Transverse colon (tissue), 4 donors: ENCODE measurements around the gene DNAAF5. TPM values are rescaled to one million over a fixed set of nuclear protein-coding genes. Genes with fewer than 3 reads are reported as not detected.

Source experiments
- DNase-seq: peaks from one replicate; pipeline ENCODE4 v3.0.0-alpha.2; 2019
- H3K27ac ChIP-seq, 4 donors: fragments of 200-600 bp; sonication (generic); 2 replicates each; pipeline ENCODE4 v1.5.1; 2016 to 2018; ENCODE audit warnings: inconsistent platforms in 4 of 4
- H3K27me3 ChIP-seq: fragments of 200-600 bp; sonication (generic); 2 replicates; pipeline ENCODE4 v1.5.1; 2017; ENCODE audit warnings: inconsistent platforms
- H3K36me3 ChIP-seq, 4 donors: fragments of 200-600 bp; sonication (generic); 2 replicates each; pipeline ENCODE4 v1.5.1; 2017 to 2019; ENCODE audit warnings: inconsistent platforms in 4 of 4
- H3K4me1 ChIP-seq, 4 donors: fragments of 200-600 bp; sonication (generic); 2 replicates each; pipeline ENCODE4 v1.5.1; 2017 to 2020; ENCODE audit warnings: inconsistent platforms in 4 of 4
- H3K4me3 ChIP-seq, 4 donors: fragments of 200-600 bp; sonication (generic); 1 replicate in 1 of 4; 2 replicates in 3 of 4; pipeline versions ENCODE4 v1.5.1 to v1.6.1; 2017 to 2019; ENCODE audit warnings: inconsistent platforms in 4 of 4
- H3K9me3 ChIP-seq, 2 donors: fragments of 200-600 bp; sonication (generic); 2 replicates each; pipeline ENCODE4 v1.5.1; 2017 to 2019; ENCODE audit warnings: inconsistent platforms in 2 of 2
- EP300 ChIP-seq: sonication (generic); formaldehyde crosslinking; IDR thresholded peaks from one replicate; pipeline ENCODE4 v1.6.1; 2017; ENCODE audit warnings: antibody characterized with exemption, low read depth
- POLR2A ChIP-seq: fragments of 450-650 bp; IDR thresholded peaks from one replicate; pipeline ENCODE4 v1.6.1; 2016; ENCODE audit warnings: antibody characterized with exemption, mild to moderate bottlenecking, moderate library complexity
- POLR2AphosphoS5 ChIP-seq, 3 donors: sonication (generic); formaldehyde crosslinking; IDR thresholded peaks; one replicate each; pipeline ENCODE4 v1.6.1; 2016; ENCODE audit warnings: antibody characterized with exemption in 3 of 3
- WGBS, 2 donors: methylation state at CpG; one replicate each; pipeline ENCODE4 v1.1.5; 2018; ENCODE audit warnings: low coverage in 1 of 2; 5-methylcytosine and 5-hydroxymethylcytosine counted together
- in situ Hi-C, 4 donors: fragments of 200-750 bp; cut with MboI; loops; one replicate each; pipeline versions ENCODE4 v1.15.0 to v1.15.1; 2017; ENCODE audit warnings: low sequenced_read_pairs in 3 of 4, low pct_ligation_motif_present in 1 of 4, low pct_unique_long_range_greater_than_20kb in 1 of 4
- intact Hi-C: fragments of 100-400 bp; cut with DNase I; formaldehyde crosslinking; loops from one replicate; pipeline ENCODE4 v1.15.1; 2023; ENCODE audit warnings: low total_unique reads
- total RNA-seq, 4 donors: library from RNA; depleted of rRNA; stranded (reverse); fragments of >200 nt; gene quantifications; one replicate each; pipeline ENCODE4 v1.1.0, GENCODE V29; 2016
- TF ChIP-seq, protein P1 (sequence below), 5 experiments: fragments of 200-600 bp in 3 of 5; fragments of 450-650 bp in 2 of 5; sonication (generic) in 3 of 5; IDR thresholded peaks; 1 replicate in 2 of 5; 2 replicates in 3 of 5; pipeline ENCODE4 v1.5.1; 2016 to 2017; ENCODE audit warnings: antibody characterized with exemption in 5 of 5, inconsistent platforms in 3 of 5, mild to moderate bottlenecking in 2 of 5, moderate library complexity in 1 of 5

Gene DNAAF5
- total RNA-seq, 4 donors from 2014 or later: 20.5 to 97.3 (median 34.6) TPM

DNA sequence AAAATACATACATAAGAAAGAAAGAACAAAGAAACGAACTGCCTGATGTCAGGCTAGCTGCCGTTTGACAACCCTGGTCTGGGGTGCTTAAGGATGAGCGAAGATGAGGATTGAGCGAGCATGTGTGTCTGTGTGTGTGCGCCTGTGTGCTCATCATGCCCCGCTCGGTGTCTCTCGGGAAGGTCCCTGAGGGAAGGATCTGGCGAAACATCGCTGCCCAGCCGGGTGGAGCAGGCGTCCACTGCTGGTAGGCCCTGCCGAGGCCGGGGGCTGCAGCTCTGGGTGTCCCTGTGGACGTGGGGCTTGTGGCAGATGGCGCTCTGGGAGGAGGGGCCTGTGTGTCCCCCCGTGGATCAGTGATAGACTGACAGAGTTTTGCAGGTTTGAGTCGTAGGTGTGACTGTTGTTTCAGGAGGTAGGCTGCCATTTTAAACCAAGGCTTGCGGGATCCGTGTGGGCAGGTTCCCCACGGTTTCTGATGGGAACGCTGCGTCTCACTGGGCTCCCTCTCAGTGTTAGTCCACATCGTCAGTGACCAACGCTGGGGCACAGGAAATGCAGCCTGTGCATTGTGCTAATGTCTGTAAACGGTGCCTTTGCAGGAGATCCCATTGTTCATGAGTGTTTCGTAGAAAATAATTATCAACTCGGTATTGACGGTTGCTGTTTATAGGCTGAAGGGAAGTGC lies 99.9 kb downstream of the DNAAF5 start:
- no peaks in the 10 kb centered on the region for H3K9me3 ChIP-seq
- peaks cover 31 to 65% (median 40%) of the 10 kb centered on the region in 4 donors for H3K4me1 ChIP-seq
- no peak for DNase-seq
- H3K27me3 ChIP-seq: no peaks in the 10 kb centered on the region
- 63 to 79% methylated on average over 2 to 29 of the region's 29 CpGs for WGBS, 2 donors
- intact Hi-C loops: no loop called here
- TF ChIP-seq, protein P1, sequence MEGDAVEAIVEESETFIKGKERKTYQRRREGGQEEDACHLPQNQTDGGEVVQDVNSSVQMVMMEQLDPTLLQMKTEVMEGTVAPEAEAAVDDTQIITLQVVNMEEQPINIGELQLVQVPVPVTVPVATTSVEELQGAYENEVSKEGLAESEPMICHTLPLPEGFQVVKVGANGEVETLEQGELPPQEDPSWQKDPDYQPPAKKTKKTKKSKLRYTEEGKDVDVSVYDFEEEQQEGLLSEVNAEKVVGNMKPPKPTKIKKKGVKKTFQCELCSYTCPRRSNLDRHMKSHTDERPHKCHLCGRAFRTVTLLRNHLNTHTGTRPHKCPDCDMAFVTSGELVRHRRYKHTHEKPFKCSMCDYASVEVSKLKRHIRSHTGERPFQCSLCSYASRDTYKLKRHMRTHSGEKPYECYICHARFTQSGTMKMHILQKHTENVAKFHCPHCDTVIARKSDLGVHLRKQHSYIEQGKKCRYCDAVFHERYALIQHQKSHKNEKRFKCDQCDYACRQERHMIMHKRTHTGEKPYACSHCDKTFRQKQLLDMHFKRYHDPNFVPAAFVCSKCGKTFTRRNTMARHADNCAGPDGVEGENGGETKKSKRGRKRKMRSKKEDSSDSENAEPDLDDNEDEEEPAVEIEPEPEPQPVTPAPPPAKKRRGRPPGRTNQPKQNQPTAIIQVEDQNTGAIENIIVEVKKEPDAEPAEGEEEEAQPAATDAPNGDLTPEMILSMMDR (IDR thresholded peaks at IDR 0.05): no peak
- no peak for TF ChIP-seq POLR2AphosphoS5 (IDR thresholded peaks at IDR 0.05)
- no peak for TF ChIP-seq EP300
- no peak for TF ChIP-seq POLR2A
- peak overlapping the region; percentile 38 to 67 (median 58) for H3K27ac ChIP-seq
- no peaks in the 10 kb centered on the region for H3K36me3 ChIP-seq
- no peak overlapping the region for H3K4me3 ChIP-seq
- in situ Hi-C loops: no loop called here

DNA sequence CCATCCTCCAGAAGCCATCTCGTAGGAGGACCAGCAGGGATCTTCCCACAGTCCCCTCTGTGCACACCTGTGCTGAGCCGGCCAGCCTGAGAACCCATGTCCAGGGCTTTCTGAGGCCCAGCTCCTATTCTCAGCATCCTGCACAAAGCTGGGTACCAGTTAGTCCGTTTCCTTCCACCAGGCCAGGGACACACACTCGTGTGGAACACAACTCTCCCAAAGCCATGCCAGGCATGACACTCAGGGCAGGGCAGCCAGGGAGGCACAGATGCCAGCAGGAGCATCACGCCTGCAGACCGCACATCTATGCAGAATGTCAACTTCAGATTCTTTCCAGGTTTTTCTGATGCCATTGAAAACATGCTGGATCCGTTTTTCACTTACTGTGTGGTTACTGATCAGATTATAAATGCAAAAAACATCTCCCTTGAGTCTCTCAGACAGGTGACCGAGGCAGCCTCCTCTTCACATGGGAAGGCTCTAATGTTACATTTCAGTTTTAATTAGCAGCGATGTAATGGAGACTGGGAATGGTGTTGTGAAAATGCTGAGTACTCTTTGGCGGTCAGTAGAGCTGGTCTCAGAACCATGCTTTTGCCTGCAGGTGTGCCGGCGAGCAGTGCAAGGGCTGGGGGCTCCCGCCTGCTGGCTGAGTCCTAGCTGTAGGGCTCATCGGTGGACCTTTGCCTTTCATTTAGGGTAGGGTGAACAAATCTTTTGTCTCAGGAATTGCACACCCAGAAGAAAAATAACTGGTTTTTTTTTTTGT lies 102.5 kb downstream of the DNAAF5 start:
- no peaks in the 10 kb centered on the region for H3K36me3 ChIP-seq
- in situ Hi-C loops (no loop called here), intact Hi-C loops (no loop called here)
- peak overlapping the region in 2 of 4 donors; percentile 2 to 87 for H3K27ac ChIP-seq
- no peak for DNase-seq
- no peaks in the 10 kb centered on the region for H3K9me3 ChIP-seq
- no peak for TF ChIP-seq EP300
- no peak for TF ChIP-seq POLR2AphosphoS5 (IDR thresholded peaks at IDR 0.05)
- TF ChIP-seq, protein P1 (IDR thresholded peaks at IDR 0.05): no peak
- TF ChIP-seq POLR2A: no peak
- no peaks in the 10 kb centered on the region for H3K27me3 ChIP-seq
- H3K4me3 ChIP-seq: no peak overlapping the region
- 88% methylated on average over 14 of the region's 14 CpGs; no CpG with 5 or more reads in 1 of the 2 donors for WGBS, 2 donors
- peaks cover 14 to 65% (median 41%) of the 10 kb centered on the region in 4 donors for H3K4me1 ChIP-seq

DNA sequence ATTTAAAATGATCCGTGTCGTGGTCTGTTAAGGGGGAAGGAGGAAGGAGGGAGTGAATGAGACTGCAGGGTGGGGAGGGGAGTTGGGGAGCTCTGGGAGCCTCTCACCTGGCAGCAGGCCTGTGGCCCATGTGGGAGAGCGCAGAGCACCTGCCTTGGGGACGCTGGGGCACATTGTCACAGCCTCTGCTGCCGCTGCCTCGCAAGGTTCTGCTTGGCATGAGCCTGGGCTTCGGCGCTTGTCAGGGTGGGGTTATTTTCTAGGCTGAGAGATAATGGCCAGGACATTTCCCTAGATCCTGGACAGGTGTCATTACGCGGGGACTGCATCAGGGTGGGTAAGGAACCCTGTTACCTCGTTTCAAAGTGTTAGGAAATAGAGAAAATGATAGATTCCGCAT lies 103.6 kb downstream of the DNAAF5 start:
- in situ Hi-C loops (no loop called here), intact Hi-C loops (loop anchor here (5.0 kb wide), 1 partner anchor 37 kb away; no protein-coding TSS in a partner anchor)
- Histone ChIP-seq H3K4me1 (peaks cover 14 to 58% (median 36%) of the 10 kb centered on the region in 4 donors), H3K36me3 (no peaks in the 10 kb centered on the region), H3K27ac (peak overlapping the region; percentile 76 to 87 (median 83)), H3K9me3 (no peaks in the 10 kb centered on the region), H3K4me3 (no peak overlapping the region), H3K27me3 (no peaks in the 10 kb centered on the region)
- TF ChIP-seq POLR2AphosphoS5 (IDR thresholded peaks at IDR 0.05): no peak
- no peak for TF ChIP-seq EP300
- no peak for TF ChIP-seq POLR2A
- TF ChIP-seq, protein P1 (IDR thresholded peaks at IDR 0.05): no peak
- WGBS, 2 donors: 72 to 86% methylated on average over 7 to 12 of the region's 12 CpGs
- DNase-seq: no peak

DNA sequence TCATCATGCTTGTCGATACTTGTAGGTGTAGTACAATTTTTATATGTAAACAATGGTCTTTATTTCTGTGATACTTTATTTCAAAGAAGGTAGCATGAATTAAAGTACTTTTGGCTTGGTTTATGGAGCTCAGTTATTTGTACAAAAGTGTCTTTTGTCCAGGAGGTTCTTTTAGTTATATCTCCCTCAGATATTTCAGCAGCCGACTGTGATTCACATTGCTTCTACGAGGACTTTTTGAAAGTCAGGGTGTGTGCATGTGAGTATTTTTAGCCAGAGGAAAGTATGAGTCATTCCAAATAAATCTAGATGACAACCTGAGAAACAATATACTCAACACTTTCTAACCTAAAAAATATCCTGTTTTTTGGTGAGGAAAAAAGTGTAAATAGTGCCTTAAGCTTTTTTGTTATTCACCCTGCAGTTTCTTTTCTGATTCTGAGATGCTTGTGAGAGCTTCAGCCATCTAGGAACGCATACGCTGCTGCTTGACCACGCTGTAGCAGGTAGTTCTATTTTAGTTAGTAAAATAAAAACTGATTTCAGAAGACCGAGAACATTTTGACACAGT lies 105.2 kb downstream of the DNAAF5 start:
- DNase-seq: no peak
- Histone ChIP-seq H3K27ac (peak overlapping the region; percentile 76 to 87 (median 83)), H3K9me3 (no peaks in the 10 kb centered on the region), H3K4me3 (peak overlapping the region in 1 of 4 donors; percentile 9), H3K27me3 (no peaks in the 10 kb centered on the region), H3K4me1 (peaks cover 22 to 61% (median 47%) of the 10 kb centered on the region in 4 donors), H3K36me3 (no peaks in the 10 kb centered on the region)
- TF ChIP-seq POLR2A: no peak
- TF ChIP-seq POLR2AphosphoS5 (IDR thresholded peaks at IDR 0.05): peak; percentile 80 to 91 (median 84)
- in situ Hi-C loops (no loop called here), intact Hi-C loops (loop anchor here (5.0 kb wide), 1 partner anchor 36 kb away; no protein-coding TSS in a partner anchor)
- 24 to 46% methylated on average over 7 of the region's 7 CpGs for WGBS, 2 donors
